DMS79 (cell line): ENCODE results near the gene HTATIP2.
"Not testable (repeated sequence)": the region's sequence is repeated elsewhere in the genome, so short reads cannot be mapped to it uniquely, and the experiment has no call there.

Source experiments
- DNase-seq: peaks from one replicate; lab custom pipeline; 2025; lab: John Stamatoyannopoulos, UW

The HTATIP2 gene

DNA sequence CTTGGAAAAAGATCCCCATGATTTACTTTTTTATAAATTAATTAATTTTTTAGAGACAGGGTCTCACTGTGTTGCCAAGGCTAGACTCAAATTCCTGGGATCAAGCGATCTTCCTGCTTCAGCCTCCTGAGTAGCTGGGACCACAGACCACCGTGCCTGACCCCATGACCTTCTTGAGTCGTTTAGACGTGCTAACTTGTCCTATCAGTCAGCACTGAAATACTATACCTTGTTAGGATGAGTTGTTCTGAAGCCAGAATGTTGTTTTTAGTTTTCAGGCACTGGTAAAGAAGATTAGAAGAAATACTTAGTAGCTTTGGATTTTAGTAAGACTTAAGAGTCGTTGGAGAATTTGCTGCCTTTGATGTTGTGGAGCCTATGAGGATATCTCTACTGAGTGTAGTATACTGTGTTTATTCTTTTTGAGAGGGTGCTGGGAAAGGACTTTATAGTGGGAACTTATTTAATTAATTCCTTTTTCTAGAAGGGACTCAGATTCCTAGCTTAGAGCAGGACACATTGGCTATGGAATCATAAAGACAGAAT lies 8.6 kb downstream of the HTATIP2 start:
- DNase-seq: no peak

DNA sequence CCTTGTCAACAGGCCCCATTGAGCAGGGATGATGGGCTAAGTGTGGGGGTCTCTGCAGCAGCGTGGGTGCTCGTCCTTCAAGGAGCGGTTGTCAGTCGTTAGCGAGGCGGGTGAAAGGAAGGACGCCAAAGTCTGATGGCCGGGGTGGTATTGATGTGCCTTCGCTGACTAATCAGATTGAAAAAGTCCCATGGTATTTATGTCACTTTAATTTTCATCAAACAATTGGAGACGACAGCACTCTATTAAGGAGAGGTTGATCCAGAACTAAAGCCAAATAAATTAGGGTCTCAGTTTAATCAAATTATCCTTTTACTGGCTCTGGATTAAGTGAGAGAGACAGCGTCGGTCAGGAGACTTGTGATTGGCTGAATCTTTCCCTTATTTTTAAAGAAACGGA lies 9.6 kb downstream of the HTATIP2 start:
- DNase-seq: no peak

DNA sequence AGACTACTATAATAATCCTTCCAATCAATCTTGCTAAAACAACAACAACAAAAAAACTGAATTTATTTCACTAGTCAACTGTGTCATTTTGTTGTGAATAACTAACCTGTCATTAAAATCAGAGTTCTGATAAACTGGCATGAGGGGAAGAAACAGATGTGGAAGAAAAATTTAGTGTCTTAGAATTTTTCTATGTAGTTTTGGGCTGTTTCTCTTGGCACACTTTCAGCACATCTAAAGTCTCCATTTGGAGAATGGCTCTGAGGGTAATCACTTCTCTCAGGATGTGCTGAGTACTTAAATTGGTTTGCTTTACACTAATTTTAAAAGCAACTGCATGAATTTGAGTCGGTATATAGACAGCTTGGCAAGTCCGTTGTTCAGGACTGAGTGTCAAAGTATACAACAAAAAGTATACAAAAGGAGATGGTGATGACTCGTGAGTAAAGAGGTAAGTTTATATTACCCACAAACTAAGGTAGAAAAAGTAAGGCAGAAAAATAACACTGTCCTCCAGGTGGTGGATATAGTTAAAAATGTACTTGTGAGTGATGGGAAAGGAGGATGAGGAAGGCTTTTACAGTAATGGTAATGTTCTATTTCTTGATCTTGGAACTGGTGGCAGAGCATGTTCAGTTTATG lies 10.2 kb downstream of the HTATIP2 start:
- DNase-seq: no peak

DNA sequence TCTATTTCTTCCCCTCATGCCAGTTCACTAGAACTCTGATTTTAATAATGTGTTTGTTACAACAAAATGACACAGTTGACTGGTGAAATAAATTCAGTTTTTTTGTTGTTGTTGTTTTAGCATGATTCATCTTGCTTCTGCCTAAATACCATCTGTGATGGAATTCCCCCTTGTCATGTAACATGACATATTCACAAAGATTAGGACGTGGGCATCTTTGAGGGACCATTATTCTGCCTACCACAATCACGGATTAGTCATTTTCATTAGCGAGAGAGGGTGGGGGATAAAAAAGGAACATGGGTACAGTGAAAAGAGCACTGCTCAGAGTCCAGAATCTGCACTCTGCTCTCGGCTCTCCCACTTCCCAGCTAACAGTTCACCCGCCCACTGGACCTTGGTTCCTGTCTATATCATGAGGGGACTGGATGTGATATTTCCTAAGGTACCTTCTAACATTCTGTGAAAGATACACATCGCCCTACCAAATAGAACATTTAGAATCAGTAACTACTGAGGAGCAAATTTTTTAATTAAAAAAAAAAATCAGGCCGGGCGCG lies 11.3 kb downstream of the HTATIP2 start:
- no peak for DNase-seq

DNA sequence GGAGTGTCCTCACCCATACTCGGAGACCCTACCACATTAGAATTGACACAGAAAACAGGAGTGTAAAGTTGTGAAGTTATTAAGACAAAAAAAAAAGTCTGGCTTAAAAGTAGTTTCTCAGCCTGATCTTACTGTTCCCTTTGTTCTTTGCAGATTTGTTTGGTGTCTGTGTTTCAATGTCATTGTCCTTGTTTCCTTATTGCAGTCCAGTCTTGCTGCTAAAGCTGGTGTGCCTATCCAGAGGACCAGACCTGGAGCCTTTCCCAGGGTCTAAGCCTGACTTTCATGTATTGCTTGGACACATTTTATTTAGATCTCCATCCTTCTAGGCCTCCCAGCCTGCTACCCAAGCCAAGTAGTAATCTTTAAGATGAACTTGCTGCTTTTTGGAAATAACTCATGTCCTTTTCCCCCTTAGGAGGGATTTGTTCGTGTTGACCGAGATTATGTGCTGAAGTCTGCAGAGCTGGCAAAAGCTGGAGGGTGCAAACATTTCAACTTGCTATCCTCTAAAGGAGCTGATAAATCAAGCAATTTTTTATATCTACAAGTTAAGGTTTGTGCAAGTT lies 12.7 kb downstream of the HTATIP2 start:
- no peak for DNase-seq

DNA sequence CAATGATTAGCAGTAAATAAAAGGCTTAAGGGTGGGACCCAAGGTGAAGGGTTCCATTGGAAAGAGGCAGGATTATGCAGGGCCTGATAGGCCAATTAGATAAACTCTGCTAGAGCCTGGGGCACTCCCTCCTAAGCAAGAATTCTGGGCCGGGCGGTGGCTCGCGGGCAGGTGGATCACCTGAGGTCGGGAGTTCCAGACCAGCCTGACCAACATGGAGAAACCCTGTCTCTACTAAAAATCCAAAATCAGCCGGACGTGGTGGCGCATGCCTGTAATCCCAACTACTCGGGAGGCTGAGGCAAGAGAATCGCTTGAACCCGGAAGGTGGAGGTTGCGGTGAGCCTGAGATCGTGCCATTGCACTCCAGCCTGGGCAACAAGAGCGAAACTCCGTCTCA lies 22.5 kb downstream of the HTATIP2 start:
- DNase-seq: not testable (repeated sequence)

DNA sequence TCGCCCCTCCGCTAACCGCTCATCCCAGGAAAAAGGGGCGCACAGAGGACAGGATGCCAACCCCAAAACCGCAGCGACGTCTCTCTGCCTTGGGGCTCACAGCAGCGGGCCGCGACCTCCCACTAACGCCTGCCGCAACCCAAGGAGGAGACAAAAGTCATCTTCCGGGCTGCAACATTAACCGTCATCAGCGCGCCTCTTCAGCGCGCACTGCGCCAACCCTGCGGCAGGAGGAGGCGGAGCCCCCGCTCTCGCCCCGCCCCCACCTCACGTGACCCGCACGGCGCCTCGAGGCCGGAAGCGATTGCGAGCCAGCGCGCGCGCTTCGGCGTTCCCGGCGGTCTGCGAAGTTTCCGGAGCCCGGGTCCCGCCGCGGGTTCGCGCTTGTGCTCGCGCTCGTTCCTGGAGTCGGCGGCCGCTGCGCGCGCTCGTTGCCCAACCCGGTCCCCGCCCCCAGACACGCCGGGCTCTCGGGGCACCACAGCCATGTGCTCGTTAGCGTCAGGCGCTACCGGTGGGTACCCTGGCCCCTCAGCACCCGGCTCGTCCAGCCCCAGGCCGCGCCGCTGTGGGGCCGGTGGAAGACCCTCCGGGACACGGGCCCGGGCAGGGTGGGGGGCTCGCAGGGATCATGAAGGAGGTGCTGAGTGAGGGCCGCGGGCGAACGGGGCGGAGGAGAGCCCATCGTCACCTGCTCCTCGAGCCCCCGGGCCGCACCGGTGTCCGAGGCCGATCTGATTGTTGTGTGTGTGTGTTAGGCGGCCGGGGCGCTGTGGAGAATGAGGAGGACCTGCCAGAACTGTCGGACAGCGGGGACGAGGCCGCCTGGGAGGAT lies 24.0 kb downstream of the HTATIP2 start, which contains the start of gene PRMT3:
Gene PRMT3 (plus strand): TSS at position 456 of the 835 bp plus-strand sequence. CDS start 31 bp downstream, at position 487.
- peak; percentile 80 for DNase-seq

DNA sequence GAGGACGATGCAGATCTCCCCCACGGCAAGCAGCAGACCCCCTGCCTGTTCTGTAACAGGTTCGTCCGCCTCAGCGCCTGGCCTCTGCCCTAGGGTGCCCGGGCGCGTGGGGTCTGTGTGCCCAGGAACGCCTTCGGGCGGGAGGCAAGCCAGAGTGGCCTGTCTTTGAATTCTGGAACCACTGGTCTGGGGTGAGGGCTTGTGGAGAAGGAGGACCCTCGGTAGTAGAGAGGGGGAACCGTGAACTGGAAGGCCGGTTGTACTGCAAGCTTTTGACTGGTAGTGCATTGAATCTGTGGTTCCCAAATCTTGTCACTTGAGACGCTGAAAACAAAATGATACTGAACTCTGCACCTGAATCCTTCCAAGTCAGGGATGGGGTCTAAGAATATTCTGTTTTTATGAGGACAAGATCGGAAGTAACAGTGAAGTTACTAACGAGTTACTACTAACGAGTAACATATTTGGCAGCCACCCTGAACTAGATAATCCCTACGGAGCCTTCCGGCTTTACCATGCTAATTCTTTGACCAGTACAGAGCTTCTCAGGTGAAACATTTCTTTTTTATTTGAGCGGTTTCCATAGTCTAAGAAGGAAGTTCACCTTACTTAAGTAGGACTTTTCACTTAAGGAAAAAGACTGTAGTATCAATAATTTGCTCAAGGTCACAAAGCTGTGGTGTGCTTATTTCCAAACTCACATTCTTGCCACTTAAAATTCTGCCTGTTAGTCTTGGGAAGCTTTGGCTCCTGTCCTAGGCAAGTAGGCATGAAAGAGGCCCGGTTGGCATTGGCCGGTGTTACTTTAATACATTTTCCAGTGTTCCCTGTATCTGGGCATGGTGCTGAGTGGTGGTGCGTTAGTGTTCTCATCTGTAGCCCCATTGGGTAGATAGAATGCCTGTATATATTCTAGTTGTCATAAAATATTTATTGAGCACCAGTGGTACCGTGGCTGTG lies 24.9 kb downstream of the HTATIP2 start:
- DNase-seq: peak; percentile 59

DNA sequence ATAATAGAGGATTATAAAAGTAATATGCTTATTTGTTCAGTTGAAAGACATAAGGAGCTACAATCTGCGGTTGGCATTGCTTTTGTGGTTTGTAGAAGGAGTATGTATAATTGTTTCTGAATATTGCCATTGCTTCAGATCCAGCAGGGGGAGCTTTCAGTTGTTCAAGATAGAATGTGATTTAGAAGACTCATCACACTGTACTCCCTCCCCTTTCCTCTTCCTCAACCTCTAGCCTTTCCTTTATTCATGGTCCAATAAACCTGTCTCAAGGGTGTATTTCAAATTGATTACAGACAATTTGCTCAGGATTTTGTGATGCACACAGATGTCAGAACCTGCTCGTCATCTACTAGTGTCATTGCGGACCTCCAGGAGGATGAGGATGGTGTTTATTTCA lies 33.8 kb downstream of the HTATIP2 start:
- no peak for DNase-seq

DNA sequence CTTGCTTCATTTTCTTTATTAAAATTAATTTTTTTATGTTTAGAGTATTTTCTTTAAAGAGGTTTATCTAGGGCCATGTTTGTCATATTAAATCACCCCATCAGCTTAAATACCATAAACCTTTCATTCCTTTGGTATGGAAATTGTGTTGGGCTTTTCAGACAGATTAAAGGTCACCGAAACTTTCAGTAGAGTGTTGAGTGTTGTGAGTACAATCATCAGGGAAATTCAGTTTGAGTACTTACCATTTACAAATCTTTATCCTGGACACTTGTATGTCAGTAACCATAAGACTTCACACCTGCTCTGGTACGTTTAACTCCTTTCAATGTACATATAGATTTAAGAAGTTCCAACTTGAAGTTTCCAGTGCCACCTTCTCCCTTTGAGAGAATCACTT lies 36.0 kb downstream of the HTATIP2 start:
- DNase-seq: no peak

DNA sequence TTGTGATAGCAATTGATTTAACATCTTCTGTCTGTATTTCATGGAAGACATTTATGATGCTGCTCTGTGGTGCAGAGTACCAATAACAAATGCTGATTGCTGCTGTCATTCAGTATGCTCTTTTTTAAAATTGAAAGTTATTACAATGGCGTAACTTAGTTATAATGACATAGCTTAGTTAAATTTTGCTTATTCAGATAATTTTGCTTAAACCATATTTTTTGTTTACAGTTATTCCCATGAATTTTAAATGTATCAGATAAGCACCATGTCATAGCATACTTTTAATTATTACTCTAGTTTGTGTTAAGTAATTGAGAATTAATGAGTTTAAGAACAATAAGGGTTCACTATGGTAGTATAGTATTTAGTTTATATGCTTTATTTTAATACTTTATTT lies 39.5 kb downstream of the HTATIP2 start:
- DNase-seq: no peak

DNA sequence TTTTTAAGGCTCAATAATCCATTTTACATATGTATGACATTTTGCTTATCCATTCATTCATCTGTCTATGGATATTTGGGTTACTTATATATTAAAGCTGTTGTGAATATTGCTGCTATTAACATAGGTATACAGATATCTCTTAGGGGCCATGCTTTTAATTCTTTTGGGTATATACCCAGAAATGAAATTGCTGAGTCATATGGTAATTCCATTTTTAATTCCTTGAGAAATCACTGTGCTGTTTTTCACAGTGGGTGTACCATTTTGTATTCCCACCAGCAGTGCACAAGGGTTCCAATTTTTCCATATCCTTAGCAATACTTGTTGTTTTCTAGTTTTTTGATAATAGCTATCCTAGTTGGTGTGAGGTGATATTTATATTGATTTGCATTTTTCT lies 43.0 kb downstream of the HTATIP2 start:
- DNase-seq: no peak

DNA sequence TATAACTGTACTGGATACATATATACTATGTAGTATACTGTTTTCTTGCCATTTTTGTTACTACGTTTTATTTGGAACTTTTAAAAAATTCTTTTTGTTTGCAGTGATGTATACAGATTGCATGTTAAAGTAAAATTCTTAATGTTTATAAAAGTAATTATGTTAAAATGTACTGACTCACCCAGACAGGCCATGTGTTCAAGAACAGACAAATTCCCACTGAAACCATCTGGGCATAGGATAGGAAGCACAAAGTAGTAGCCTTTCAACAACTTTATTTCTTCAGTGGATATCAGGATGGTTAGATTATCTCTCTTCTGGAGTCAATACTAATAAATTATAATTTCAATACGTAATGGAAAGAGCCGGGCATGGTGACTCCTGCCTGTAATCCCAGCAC lies 43.8 kb downstream of the HTATIP2 start:
- no peak for DNase-seq

DNA sequence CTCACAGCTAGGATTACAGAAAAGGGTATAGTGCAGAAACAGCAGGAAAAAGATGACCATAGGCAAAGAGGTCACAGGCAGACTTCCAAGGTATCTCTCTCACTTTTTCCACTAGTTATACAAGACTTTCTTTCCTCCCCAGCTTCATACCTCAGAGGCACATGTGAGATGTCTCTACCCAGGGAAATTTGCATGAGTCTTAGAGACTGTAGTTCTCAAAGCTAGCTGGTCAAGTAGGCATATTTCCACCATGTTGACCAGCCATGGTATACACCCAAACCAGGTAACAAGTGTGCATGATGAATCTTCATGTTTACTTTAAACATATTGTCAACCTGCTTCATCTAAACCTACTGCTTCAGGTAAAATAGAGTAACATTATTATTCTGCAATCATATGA lies 51.9 kb downstream of the HTATIP2 start:
- no peak for DNase-seq

DNA sequence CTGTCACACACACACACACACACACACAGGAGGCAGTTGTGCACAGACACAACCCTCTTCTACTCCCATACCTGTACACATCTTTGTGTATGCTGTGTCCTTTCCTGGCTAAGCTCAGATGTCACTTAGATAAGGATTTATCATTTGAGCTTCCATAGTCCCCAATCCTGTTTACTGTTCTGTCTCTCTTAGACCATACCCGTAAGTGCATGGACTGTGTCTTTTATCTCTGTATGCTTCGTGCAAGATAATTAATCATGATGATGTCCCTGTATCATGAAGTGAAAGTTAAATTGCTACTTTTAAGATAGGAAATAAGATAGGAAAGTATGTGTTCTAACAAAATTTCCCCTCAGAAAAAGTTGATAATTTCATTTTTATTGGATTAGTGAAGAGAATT lies 54.3 kb downstream of the HTATIP2 start:
- no peak for DNase-seq

DNA sequence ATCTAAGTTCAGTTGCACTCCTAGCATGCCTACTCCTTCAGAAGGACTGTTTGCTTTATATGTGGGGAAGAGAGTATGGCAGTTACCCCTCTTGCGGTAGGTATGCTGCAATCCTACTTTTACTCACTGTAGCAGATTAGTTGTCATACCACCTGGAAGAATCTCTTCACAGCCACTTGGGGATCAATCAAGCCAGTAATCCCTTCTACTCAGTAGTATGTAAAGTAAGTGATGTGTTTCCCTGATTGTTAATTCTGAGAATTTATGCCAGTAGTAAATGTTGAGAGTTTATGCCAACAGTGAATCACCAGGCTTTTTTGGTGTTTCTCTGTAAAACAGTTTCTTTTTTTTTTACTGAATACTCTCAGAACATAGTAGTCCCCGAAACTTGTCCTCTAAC lies 58.4 kb downstream of the HTATIP2 start:
- no peak for DNase-seq

DNA sequence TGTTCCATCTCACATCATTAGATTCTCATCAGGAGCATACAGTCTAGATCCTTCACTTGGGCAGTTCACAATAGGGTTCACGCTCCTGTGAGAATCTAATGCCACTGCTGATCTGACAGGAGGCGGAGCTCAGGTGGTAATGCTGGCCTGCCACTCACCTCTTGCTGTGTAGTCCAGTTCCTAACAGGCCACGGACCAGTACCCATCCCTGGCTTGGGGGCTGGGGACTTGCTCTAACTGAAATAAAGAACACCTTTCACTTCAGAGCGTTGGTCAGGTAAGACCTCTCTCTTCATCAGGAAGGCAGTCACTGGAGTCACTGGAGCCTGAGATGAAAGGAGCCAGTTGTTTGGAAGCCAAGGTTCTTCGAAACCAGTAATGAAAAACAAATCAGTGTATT lies 65.7 kb downstream of the HTATIP2 start:
- no peak for DNase-seq
